ENCODE results near the gene AUTS2. TPM values are rescaled to one million over a fixed set of nuclear protein-coding genes. Genes with fewer than 3 reads are reported as not detected.

Gene AUTS2
- total RNA-seq, 1 experiment from 2014 or later = 256 TPM

GRCh38 chr7:69568266-69568665 lies 30.0 kb upstream of the AUTS2 start:
- no peak for TF ChIP-seq CTCF (conservative IDR thresholded peaks at IDR 0.05)

More at GRCh38 chr7:69568266-69568665, 30.0 kb upstream of the AUTS2 start:
- H3K23me2 ChIP-seq (ENCODE audit: insufficient read length, low read depth, low read length, poor library complexity, severe bottlenecking) = no peaks in the 10 kb centered on the region
- H2BK20ac ChIP-seq (ENCODE audit: low read depth, low read length, poor library complexity, severe bottlenecking) = no peak overlapping the region
- H3K27me3 Mint-ChIP-seq (ENCODE audit: low read depth) = peaks cover 4% of the 10 kb centered on the region; the same call in 1 of the 2 replicates
- no peak overlapping the region for H3K4me3 Mint-ChIP-seq
- H2BK5ac ChIP-seq (ENCODE audit: insufficient read length, low read length) = no peak overlapping the region
- no peak overlapping the region for H3K9ac ChIP-seq (ENCODE audit: extremely low read depth, insufficient read length, low read length)
- H4K5ac ChIP-seq (ENCODE audit: insufficient read length, low read depth, low read length) = no peak overlapping the region
- no peaks in the 10 kb centered on the region for H3K4me1 ChIP-seq (ENCODE audit: insufficient read depth, low read length)
- no peak overlapping the region for H4K91ac ChIP-seq (ENCODE audit: insufficient read length, low read depth, low read length)
- H3K36me3 Mint-ChIP-seq (ENCODE audit: insufficient read depth in 1 of 3, low read depth in 3 of 3) = no peaks in the 10 kb centered on the region
- H3K27me3 ChIP-seq (ENCODE audit: insufficient read depth, low read length) = no peaks in the 10 kb centered on the region
- H3K18ac ChIP-seq (ENCODE audit: insufficient read length, low read depth, low read length) = no peak overlapping the region
- H3T11ph ChIP-seq (ENCODE audit: low read length) = no peak overlapping the region
- H3K4me2 ChIP-seq (ENCODE audit: insufficient read depth, insufficient read length, low read length) = no peak overlapping the region
- WGBS (ENCODE audit: extremely low coverage, insufficient read length, low lambda C conversion rate) = no CpG with 5 or more reads among the region's 6 CpGs
- no peak overlapping the region for H3K23ac ChIP-seq (ENCODE audit: insufficient read length, low read depth, low read length)
- peak; percentile 18 for DNase-seq
- H4K20me1 ChIP-seq (ENCODE audit: control insufficient read depth, insufficient read depth, insufficient read length) = no peaks in the 10 kb centered on the region
- H2AK5ac ChIP-seq (ENCODE audit: insufficient read length, low read length) = no peak overlapping the region
- no peaks in the 10 kb centered on the region for H3K79me2 ChIP-seq (ENCODE audit: insufficient read depth, low read length)
- H3K56ac ChIP-seq (ENCODE audit: insufficient read length, low read depth, low read length) = no peak overlapping the region
- no peak overlapping the region for H3K14ac ChIP-seq (ENCODE audit: insufficient read depth, low read length)
- H3K4me1 Mint-ChIP-seq = peaks cover 0 to 3% of the 10 kb centered on the region in 2 experiments; a peak in 1 of 4 replicates
- no peaks in the 10 kb centered on the region for H3K79me1 ChIP-seq (ENCODE audit: insufficient read depth, low read depth, low read length, poor library complexity, severe bottlenecking)
- H2BK15ac ChIP-seq (ENCODE audit: low read depth, low read length) = no peak overlapping the region
- H3K27ac ChIP-seq (ENCODE audit: insufficient read length, low read depth, low read length) = no peak overlapping the region
- no peak overlapping the region for H4K8ac ChIP-seq (replicated peaks; ENCODE audit: insufficient read length, low read depth, low read length)
- no peaks in the 10 kb centered on the region for H3K9me3 ChIP-seq (ENCODE audit: control insufficient read depth, low read depth, low read length)
- no peak overlapping the region for H2AFZ ChIP-seq (ENCODE audit: low read length)
- no peak overlapping the region for H3K27ac Mint-ChIP-seq
- no peaks in the 10 kb centered on the region; a peak in 1 of 5 replicates for H3K9me3 Mint-ChIP-seq
- no peak overlapping the region for H3K4ac ChIP-seq (ENCODE audit: low read depth, low read length)
- no peak overlapping the region for H2BK12ac ChIP-seq (ENCODE audit: insufficient read length, low read depth, low read length)
- no peak overlapping the region for H2BK120ac ChIP-seq (ENCODE audit: low read depth, low read length, poor library complexity, severe bottlenecking)

All from H9 (cell line).